ENCODE results near the gene DENND1B.

GRCh38 chr1:197778366-197778945 lies 3.2 kb upstream of the DENND1B start:
- TF ChIP-seq CTCF (conservative IDR thresholded peaks at IDR 0.05; ENCODE audit: low read depth, low read length) (no peak), EZH2 (IDR thresholded peaks at IDR 0.05; ENCODE audit: borderline replicate concordance, low read depth, low read length, poor library complexity, severe bottlenecking) (no peak)
